ENCODE results near the gene PEX11A. TPM values are rescaled to one million over a fixed set of nuclear protein-coding genes. Genes with fewer than 3 reads are reported as not detected.

The PEX11A gene
- total and polyA plus RNA-seq, 2 donors (not counting 3 experiments of a cell fraction or from before 2014, with no cell fraction given): 3.2 to 4.4 TPM

GRCh38 chr15:89693696-89694095 lies 3.1 kb upstream of the PEX11A start:
- H3K4me3 ChIP-seq (replicated peaks in 1 of 3; ENCODE audit: insufficient read depth in 1 of 3, low read depth in 1 of 3, low read length in 3 of 3): no peak overlapping the region
- no peaks in the 10 kb centered on the region for H3K9me3 ChIP-seq (replicated peaks; ENCODE audit: control insufficient read depth, insufficient read depth, low read length)
- peaks cover 7 to 18% of the 10 kb centered on the region in 2 experiments for H3K27me3 ChIP-seq (ENCODE audit: control insufficient read depth in 2 of 2, insufficient read depth in 2 of 2, low read length in 2 of 2)
- TF ChIP-seq EZH2 (IDR thresholded peaks at IDR 0.05; ENCODE audit: borderline replicate concordance, low read depth, low read length, severe bottlenecking) (no peak), JUN (IDR thresholded peaks at IDR 0.05; ENCODE audit: borderline replicate concordance, insufficient read depth, insufficient read length, low read depth) (no peak), POLR2A (IDR thresholded peaks at IDR 0.05; ENCODE audit: low read depth, low read length) (no peak), GATA2 (IDR thresholded peaks at IDR 0.05; ENCODE audit: insufficient read depth, insufficient read length, low read depth, low read length) (no peak), MYC (IDR thresholded peaks at IDR 0.05; ENCODE audit: low read depth, low read length) (no peak), FOS (IDR thresholded peaks at IDR 0.05; ENCODE audit: borderline replicate concordance, insufficient read depth, low read length) (no peak), POLR2AphosphoS5 (IDR thresholded peaks at IDR 0.05; ENCODE audit: insufficient read depth, low read depth, low read length) (no peak)
- TF ChIP-seq, protein P1, sequence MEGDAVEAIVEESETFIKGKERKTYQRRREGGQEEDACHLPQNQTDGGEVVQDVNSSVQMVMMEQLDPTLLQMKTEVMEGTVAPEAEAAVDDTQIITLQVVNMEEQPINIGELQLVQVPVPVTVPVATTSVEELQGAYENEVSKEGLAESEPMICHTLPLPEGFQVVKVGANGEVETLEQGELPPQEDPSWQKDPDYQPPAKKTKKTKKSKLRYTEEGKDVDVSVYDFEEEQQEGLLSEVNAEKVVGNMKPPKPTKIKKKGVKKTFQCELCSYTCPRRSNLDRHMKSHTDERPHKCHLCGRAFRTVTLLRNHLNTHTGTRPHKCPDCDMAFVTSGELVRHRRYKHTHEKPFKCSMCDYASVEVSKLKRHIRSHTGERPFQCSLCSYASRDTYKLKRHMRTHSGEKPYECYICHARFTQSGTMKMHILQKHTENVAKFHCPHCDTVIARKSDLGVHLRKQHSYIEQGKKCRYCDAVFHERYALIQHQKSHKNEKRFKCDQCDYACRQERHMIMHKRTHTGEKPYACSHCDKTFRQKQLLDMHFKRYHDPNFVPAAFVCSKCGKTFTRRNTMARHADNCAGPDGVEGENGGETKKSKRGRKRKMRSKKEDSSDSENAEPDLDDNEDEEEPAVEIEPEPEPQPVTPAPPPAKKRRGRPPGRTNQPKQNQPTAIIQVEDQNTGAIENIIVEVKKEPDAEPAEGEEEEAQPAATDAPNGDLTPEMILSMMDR (IDR thresholded peaks at IDR 0.05; ENCODE audit: extremely low read depth in 1 of 2, insufficient read depth in 1 of 2, low read depth in 1 of 2, low read length in 2 of 2): no peak
- TF ChIP-seq, protein P2, sequence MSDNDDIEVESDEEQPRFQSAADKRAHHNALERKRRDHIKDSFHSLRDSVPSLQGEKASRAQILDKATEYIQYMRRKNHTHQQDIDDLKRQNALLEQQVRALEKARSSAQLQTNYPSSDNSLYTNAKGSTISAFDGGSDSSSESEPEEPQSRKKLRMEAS (IDR thresholded peaks at IDR 0.05; ENCODE audit: insufficient read depth, insufficient read length): no peak
- H3K9me1 ChIP-seq (replicated peaks; ENCODE audit: control insufficient read depth, extremely low read depth, insufficient read depth, low read length): no peaks in the 10 kb centered on the region
- no peaks in the 10 kb centered on the region for H3K79me2 ChIP-seq (ENCODE audit: control insufficient read depth, insufficient read depth, low read length)
- no peak overlapping the region for H3K9ac ChIP-seq (replicated peaks; ENCODE audit: extremely low read depth, insufficient read depth, low read length)
- no peak overlapping the region for H2AFZ ChIP-seq (ENCODE audit: low read depth, low read length)
- H3K4me2 ChIP-seq (ENCODE audit: insufficient read depth, low read length): no peak overlapping the region
- FAIRE-seq (no peak), DNase-seq (ENCODE audit: low read depth, low spot score) (no peak)
- no peak overlapping the region for H3K27ac ChIP-seq (ENCODE audit: insufficient read depth, low read depth, low read length)
- H3K4me1 ChIP-seq (ENCODE audit: control insufficient read depth, extremely low read depth, insufficient read depth, low read length): peaks cover 2% of the 10 kb centered on the region
- BruUV-seq (replicated peaks): no TSS peak
- no peaks in the 10 kb centered on the region for H4K20me1 ChIP-seq (replicated peaks; ENCODE audit: control insufficient read depth, extremely low read depth, insufficient read depth, low read length)
- POLR2A ChIA-PET: no interaction called here
- intact Hi-C loops (cut with micrococcal nuclease) (no loop called here), dilution Hi-C loops (cut with MboI; ENCODE audit: extremely low pct_ligation_motif_present, low sequenced_read_pairs) (no loop called here)
- H3K36me3 ChIP-seq (ENCODE audit: control insufficient read depth in 2 of 2, extremely low read depth in 1 of 2, insufficient read depth in 2 of 2, low read length in 2 of 2): no peaks in the 10 kb centered on the region
- CTCF ChIA-PET: no interaction called here
